ENCODE results near the gene TADA2B.

- TF ChIP-seq CTCF (IDR thresholded peaks at IDR 0.05; ENCODE audit: insufficient read depth, low read depth, low read length) (no peak), EZH2 (IDR thresholded peaks at IDR 0.05; ENCODE audit: insufficient read depth, low read length) (no peak)
Observed at GRCh38 chr4:7024336-7024890, 18.8 kb upstream of the TADA2B start.

All from astrocyte (in vitro differentiated cells and primary cell).